Retinal pigment epithelial cell (primary cell): ENCODE results near the gene TSPY1.
"Not testable (repeated sequence)": the region's sequence is repeated elsewhere in the genome, so short reads cannot be mapped to it uniquely, and the experiment has no call there.

Experiments
- DNase-seq: peaks from one replicate; pipeline ENCODE4 v3.0.0-alpha.2; 2010; ENCODE audit warnings: low read depth
- H3K4me3 ChIP-seq: 2 replicates; pipeline ENCODE4 v1.5.1; 2011; ENCODE audit warnings: mild to moderate bottlenecking, low read length, control low read depth, moderate library complexity

TSPY1 gene

GRCh38 chrY:9466655-9467054 lies at the start of gene TSPY1:
TSS of gene TSPY1 (plus strand) at chrY:9466955. CDS start at chrY:9467001, 46 bp downstream.
- not testable (repeated sequence) for DNase-seq

GRCh38 chrY:9486967-9487366 lies 20.2 kb downstream of the TSPY1 start, which contains the start of gene TSPY9:
TSS of gene TSPY9 (plus strand) at chrY:9487267. CDS start at chrY:9487313, 46 bp downstream.
- not testable (repeated sequence) for DNase-seq, H3K4me3 ChIP-seq

More at GRCh38 chrY:9466655-9467054, at the start of gene TSPY1:
- H3K4me3 ChIP-seq: not testable (repeated sequence)

- DNase-seq: not testable (repeated sequence)
Observed at GRCh38 chrY:9504396-9504795, 37.6 kb downstream of the TSPY1 start.

GRCh38 chrY:9516287-9516686 lies 49.5 kb downstream of the TSPY1 start:
- not testable (repeated sequence) for DNase-seq, H3K4me3 ChIP-seq

More at GRCh38 chrY:9504396-9504795, 37.6 kb downstream of the TSPY1 start:
- H3K4me3 ChIP-seq: not testable (repeated sequence)
